DMS53 treated with DMSO at 0.1 percent for 48 hours (cell line): Measurements from ENCODE around the gene PPP1R37.
"Not testable (repeated sequence)": the region's sequence is repeated elsewhere in the genome, so short reads cannot be mapped to it uniquely, and the experiment has no call there.

ENCODE experiments used
- DNase-seq: peaks from one replicate; lab custom pipeline; 2025; ENCODE audit not compliant: unreplicated experiment; lab: John Stamatoyannopoulos, UW

Gene PPP1R37

GRCh38 chr19:45094707-45095106 lies 1.7 kb downstream of the PPP1R37 start:
- DNase-seq = no peak

DNA sequence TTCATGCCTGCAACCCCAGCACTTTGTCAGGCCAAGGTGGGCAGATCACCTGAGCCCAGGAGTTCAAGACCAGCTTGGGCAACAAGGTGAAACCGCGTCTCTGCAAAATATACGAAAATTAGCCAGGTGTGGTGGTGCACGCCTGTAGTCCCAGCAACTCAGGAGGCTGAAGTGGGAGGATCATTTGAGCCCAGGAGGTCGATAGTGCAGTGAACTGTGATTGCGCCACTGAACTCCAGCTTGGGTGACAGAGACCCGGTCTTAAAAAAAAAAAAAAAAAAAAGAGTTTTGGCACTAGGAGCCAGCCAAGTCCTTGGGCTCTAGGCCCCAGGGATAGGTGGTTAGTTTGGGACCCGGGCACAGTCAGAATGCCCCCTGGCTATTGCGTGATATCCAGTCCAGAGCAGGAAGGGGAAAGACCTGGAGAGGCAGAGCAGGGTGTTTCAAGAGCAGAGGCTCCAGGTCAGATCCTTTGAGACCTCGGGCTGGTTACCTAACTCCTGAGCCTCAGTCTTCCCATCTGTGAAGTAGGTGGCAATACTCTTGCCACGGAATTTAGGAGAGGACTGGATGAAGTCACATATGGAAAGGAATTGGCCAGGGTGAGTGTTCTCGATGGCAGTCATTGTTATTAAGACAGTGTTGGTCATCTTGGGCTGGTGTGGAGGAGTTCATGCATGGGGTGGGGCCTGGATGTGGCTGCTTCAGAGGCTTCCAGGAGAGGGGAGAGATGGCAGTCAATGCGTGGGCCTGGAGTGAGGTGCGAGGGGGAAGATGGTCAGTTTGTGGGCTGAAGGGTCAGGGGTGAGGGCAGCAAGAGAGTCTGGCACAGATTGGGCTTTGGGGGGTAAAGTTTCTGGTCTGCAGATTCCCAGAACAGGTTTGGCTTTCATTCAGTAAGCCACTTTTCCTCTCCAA lies 2.8 kb downstream of the PPP1R37 start:
- no peak for DNase-seq

- no peak for DNase-seq
Measured at GRCh38 chr19:45096700-45097099, 3.7 kb downstream of the PPP1R37 start.

DNA sequence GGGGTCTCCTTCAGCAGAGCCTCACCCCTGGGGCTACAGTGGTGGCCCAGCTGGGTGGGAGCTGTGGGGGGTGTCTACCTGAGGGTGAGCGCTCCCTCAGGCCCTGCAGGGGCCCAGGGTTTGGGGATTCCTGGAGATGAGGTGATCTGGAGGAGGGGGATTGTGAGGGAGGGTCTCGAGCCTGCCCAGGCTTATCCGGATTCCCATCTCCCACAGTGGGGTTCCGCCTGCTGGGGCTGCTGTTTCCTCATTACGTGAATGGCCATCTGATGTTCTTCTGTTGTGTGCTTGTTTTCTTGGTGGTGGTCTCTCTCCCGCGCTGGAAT lies 4.4 kb downstream of the PPP1R37 start:
- no peak for DNase-seq

DNA sequence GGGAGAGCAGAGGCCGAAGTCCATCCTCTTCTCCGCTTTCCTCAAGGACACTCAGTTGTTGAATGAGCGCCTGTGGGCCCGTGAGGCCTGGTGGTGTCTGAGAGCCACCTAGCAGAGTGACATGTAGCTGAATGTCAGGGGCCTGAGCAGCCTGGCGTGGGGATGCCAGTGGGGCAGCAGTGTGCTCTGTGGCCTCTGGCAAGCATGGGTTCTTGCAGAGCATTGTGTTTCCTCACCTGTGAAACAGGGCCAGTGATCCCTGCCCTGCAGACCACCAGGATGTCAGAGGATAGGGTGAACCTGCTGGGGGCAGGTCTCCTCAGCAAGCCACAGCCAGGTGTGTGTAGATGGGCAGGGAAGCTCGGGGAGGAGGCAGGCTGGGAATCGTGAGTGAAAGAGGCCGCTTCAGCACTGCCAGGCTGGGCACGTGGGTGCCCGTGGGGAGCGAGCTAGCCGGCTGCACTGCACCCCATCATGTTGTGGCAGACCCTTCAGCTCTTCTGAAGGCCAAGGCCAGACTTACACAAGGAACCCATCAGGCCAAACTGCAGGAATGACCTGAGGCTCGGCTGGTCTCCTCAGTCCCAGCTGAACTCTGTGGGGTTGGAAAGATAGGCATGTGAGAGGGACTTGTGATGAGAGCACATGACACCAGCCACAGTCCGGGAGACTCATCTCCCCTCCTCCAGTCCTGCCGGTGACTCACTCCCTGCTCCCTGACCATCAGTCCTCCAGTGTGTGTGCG lies 5.0 kb downstream of the PPP1R37 start:
- peak; percentile 9 for DNase-seq

DNA sequence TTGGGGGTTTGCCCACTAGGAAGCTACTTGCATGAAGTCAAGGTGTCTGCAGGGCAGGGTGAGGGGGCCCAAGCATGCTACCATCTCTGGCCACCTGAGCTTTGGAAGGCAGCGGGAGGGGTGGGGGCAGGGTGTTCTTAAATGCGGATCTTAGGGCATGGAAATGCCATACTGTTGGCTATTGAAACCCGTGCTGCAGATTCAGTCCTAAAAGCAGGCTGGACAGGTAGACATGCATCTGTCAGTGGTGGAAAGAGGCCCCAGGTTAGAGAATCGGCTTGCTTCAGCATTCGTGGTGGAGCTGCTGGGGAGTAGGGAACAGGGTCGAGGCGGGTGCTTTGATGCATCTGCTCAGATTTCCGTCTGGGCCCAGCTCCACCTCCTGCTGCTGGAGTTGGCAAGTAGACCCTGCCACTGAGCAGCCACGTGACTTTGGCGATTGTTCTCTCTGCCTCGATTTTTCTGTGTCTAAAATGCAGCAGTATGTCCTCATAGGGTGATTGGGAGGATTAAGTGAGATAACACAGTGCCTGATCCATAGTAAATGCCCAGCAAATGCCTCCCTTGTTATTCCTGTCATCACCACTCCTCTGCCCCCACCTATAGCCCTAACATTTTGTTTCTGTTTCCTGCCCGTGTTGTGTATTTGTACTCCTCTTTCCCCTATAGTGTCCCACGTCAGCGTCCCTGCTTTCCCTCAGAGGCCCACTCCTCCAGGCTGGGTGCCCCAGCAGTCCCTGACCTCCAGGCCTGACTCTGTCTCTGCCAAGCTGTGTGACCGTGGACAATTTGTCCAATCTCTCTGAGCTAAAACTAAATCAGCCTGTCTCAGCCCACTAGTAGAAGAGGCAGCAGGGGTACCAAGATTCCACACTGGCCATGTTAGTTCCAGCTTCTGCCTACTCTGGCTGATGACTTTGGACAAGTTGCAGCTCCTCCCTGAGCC lies 5.8 kb downstream of the PPP1R37 start:
- no peak for DNase-seq

DNA sequence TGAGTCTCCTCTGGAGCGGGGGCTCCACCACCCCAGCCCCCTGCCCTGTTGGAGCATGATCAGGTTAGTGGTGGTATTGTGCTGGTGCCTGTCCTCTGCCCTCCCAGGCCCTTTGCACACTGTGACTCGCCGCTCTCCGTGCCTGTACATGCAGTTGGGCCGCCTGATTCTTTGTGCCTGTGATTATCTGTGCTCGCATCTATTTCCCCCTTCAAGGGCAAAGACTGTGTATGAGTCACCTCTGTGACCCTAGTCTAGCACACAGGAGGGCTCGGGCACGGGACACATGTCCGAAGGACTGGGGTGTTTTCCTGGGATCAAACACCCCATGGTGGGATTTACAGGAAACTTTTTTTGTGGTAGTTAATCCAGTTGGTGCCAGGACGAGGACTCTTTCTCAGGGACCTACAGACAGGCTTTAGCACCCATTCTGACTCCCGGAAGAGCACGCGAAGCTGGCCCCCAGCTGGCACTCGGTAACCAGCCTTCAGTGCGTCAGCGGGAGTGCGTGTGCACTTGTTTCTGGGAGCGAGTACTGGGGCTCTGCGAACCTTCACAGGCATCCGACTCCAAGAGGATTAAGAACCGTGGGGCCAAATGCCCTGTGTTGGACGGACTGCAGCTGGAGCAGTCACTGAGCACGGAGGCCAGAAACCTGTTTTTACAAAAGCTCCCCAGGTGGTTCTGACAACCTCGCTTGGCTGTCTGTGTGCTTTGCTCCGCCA lies 6.7 kb downstream of the PPP1R37 start:
- no peak for DNase-seq

DNA sequence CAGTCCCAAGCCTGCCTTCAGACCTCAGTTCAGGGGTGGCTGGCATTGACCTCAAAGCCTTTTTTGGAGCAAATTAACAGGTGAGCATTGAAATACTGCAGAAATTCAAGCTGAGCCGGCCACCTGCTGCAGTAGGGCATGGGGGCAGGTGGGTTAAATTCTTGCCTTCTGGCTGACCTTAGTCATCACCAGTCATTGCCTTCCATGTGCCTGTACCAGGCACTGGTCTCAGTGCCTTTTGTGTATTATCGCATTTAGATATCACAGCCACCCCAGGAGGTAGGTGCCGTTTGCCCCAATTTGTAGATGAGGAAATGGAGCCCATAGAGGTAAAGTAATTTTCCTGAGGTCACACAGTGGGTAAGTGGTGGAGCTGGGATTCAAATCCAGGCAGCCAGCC lies 7.2 kb downstream of the PPP1R37 start:
- no peak for DNase-seq

DNA sequence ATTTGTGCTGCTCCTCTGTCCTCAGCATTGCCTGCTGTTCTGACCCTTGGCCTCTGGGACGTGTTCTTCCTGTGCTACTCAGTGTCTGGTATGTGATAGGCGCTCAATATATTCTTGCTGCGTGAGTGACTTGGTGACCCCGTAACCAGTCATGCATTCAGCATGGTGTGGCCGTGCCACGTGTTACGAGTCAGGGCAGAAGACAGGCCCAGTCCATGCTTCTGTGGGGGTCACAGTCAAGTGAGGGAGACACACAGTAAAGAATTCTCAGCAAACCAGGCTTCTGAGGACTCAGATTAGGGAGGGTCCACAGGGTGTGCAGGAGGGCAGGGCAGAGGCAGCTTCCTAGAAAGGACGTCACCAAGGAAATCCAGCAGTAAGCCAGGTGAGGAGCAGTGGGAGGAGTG lies 7.9 kb downstream of the PPP1R37 start:
- DNase-seq = no peak

DNA sequence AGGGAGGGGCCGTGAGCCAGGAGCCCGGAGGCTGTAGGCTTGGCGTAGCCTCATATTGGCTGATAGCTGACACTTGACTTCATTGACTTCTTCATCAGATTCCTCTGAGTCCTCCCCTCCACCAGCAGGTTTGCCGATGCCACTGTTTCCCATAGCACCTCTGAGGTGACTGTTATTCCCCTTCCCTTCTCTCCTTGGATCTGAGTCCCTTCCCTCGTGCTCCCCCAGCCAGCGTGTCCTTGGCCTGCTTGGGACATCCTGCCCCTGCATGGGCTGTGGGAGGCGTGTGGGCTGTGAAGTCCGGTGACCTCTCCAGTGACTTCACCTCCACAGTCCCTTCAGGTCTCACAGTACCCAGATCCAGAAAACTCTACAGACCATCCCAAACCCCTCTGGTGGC lies 8.8 kb downstream of the PPP1R37 start:
- no peak for DNase-seq

DNA sequence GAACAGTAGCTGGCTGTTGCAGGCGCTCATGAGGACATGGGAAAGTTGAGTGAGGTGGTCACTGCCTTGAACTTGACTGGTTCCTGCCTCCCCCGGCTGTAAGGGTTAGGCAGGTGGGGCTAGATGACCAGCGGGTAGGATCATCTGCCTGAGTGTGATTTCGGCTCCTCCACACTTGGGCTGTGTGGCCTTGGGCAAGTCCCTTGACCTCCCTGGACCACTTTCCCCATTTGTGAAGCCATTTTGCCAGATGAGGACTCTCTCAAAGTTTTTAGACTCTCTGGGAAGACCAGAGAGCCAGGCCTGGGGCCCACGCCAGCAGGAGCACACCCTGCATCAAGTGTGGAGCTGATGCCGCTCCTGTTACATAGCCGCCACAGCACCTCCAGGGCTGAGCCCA lies 9.5 kb downstream of the PPP1R37 start:
- DNase-seq = no peak

DNA sequence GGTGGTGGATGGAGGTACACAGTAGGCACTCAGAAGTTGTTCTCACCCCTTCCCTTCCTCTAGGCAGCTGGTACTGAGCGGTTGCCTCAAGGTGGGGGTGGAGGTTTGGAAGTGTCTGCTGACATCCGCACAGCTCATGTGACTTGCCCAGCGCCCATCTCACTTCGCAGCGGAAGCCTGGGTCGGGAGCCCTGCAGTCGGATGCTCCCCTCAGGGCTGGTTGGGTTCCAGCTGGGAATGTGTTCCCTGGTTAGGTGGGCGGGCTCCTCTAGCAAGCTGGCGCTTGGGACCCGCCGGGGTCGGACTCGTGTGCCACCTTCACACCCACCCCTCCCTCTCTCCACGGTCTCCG lies 10.2 kb downstream of the PPP1R37 start:
- no peak for DNase-seq

GRCh38 chr19:45103508-45104319 lies 10.7 kb downstream of the PPP1R37 start:
- no peak for DNase-seq

DNA sequence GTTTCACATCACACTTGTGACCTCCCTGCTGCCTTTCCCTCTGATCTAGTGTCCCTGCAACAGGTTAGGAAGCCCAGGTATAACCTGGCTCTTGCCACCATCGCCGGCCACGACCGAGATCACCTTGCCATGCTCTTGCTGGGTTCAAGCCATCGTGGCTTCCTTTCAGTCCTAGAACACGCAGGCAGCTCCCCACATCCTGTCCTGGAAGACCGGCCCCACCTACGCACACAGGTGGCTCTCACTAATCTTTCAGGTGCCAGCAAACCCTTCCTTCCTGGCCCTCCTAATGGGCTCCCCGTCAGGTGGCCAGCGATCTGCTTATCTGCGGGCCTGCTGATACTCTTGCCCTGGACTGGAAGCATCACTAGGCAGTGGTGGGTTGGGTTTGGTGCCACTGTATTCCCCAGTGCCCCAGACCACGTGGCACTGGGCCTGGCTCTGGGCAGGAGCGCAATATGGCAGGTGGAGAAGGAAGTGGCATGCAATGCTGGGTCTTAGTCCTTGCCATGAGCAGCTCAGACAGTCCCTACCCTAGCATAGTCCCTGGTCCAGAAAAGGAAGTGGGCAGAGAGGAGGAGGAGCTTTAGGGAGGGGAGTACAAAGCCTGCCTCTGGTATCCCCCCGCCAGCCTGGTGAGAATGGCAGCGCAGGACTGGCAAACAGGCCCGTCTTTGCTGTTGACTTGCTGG lies 11.8 kb downstream of the PPP1R37 start:
- DNase-seq = no peak

DNA sequence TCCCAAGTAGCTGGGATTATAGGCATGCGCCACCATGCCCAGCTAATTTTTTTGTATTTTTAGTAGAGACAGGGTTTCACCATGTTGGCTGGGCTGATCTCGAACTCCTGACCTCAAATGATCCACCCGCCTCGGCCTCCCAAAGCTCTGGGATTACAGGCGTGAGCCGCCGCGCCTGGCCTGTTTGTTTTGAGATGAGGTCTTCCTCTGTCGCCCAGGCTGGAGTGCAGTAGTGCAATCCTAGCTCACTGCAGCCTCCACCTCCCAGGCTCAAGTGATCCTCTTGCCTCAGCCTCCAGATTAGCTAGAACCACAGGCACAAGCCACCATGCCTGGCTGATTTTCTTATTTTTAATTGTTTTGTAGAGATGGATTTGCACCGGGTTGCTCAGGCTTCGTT lies 13.4 kb downstream of the PPP1R37 start:
- DNase-seq = not testable (repeated sequence)

DNA sequence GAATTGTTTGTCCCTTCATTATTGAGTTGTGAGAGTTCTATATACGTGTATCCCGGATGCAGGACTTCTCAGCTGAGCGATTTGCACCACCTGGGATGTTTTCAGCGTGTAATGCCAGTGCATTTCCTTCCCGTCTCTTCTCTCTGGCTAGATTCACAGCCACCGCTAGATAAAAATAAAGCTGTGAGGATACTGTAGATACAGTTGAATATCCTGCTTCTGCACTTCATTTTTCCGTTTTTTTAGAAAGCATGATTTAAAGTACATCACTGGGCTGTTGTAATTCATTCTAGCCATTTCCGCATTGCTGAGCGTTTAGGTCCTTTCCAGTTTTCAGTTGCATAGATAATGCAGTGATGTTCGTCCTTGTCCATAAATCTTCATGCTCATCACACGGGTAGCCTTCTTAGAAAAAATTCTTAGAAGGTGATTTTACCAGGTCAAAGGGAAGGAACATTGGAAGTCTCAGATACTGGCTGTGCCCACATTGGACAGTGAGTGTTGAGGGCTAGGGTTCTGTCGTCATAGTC lies 14.7 kb downstream of the PPP1R37 start:
- no peak for DNase-seq

DNA sequence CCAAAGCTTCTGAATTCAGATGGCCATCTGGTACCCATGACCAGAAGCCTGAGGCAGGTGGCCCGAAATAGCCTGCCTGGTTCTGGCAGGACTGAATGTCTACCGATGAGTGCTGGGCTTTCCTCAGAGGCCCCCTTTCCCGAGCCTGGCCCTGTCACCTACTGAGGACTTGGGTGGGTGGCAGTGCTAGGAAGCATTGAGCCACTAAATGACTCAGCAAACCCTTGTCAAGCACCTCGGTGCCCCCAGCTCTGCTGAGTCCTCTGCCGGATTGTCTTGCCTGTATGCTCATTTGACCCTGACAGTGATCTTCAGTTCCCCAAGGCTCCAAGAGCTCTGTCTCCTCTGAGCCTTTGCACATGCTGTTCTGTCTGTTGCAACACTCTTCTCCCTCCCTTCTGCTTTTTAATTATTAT lies 17.9 kb downstream of the PPP1R37 start:
- DNase-seq = no peak

DNA sequence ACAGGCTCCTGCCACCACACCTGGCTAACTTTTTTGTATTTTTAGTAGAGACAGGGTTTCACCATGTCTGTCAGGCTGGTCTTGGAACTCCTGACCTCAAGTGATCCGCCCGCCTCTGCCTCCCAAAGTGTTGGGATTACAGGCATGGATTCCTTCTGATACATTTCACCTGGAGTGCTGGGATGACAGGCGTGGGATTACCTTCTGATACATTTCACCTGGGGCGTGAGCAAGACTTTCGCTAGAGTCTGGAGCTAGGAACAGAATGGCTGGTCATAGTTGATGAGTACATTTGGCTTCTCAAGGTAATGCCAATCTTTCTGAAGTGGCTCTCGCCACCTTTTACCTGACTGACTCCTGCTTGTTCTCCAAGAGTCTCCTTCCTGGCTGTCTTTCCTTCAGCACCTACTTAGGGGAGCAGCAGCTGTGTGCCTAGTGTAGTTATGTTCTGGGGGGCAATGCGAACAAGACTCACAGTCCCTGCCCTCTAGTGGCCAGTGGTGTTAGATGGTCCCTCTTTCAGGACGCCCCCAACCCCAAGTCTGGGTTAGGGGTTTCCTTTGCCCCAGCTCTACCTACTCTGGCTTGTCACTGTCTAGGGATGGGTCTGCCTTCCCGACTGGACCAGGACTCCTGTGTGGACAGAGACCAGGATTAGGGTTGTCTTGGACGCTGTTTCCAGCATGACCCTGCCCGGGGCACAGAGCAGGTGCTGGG lies 19.3 kb downstream of the PPP1R37 start:
- DNase-seq = no peak
